NCI-H1105 (cell line): ENCODE data around the gene FLACC1.
"Not testable (repeated sequence)": the region's sequence is repeated elsewhere in the genome, so short reads cannot be mapped to it uniquely, and the experiment has no call there.

ENCODE experiments used
- DNase-seq: peaks from one replicate; lab custom pipeline; 2025; lab: John Stamatoyannopoulos, UW

The FLACC1 gene

GRCh38 chr2:201348758-201349157 lies 8.4 kb downstream of the FLACC1 start:
- no peak for DNase-seq

- no peak for DNase-seq
Observed at GRCh38 chr2:201347138-201347537, 10.0 kb downstream of the FLACC1 start.

GRCh38 chr2:201345625-201346213 lies 11.4 kb downstream of the FLACC1 start:
- DNase-seq: no peak

- DNase-seq: no peak
Observed at GRCh38 chr2:201344663-201345366, 12.3 kb downstream of the FLACC1 start.

GRCh38 chr2:201343559-201343958 lies 13.6 kb downstream of the FLACC1 start:
- DNase-seq: no peak

GRCh38 chr2:201342923-201343322 lies 14.2 kb downstream of the FLACC1 start:
- DNase-seq: no peak

- no peak for DNase-seq
Observed at GRCh38 chr2:201329409-201329808, 27.7 kb downstream of the FLACC1 start.

- no peak for DNase-seq
Observed at GRCh38 chr2:201327678-201328077, 29.5 kb downstream of the FLACC1 start.

- DNase-seq: no peak
Observed at GRCh38 chr2:201322772-201323171, 34.4 kb downstream of the FLACC1 start.

- DNase-seq: no peak
Observed at GRCh38 chr2:201320701-201321100, 36.4 kb downstream of the FLACC1 start.

- DNase-seq: no peak
Observed at GRCh38 chr2:201320257-201320656, 36.9 kb downstream of the FLACC1 start.

GRCh38 chr2:201319511-201319910 lies 37.6 kb downstream of the FLACC1 start:
- no peak for DNase-seq

- DNase-seq: no peak
Observed at GRCh38 chr2:201313362-201313761, 43.8 kb downstream of the FLACC1 start.

GRCh38 chr2:201308914-201309313 lies 48.2 kb downstream of the FLACC1 start:
- DNase-seq: no peak

GRCh38 chr2:201307876-201308275 lies 49.3 kb downstream of the FLACC1 start:
- no peak for DNase-seq

GRCh38 chr2:201299929-201300328 lies 57.2 kb downstream of the FLACC1 start:
- DNase-seq: not testable (repeated sequence)

- no peak for DNase-seq
Observed at GRCh38 chr2:201298462-201299052, 58.6 kb downstream of the FLACC1 start.

- DNase-seq: not testable (repeated sequence)
Observed at GRCh38 chr2:201290457-201291148, 66.5 kb downstream of the FLACC1 start.

- no peak for DNase-seq
Observed at GRCh38 chr2:201285499-201285898, 71.6 kb downstream of the FLACC1 start.

GRCh38 chr2:201280191-201281040 lies 76.7 kb downstream of the FLACC1 start:
- DNase-seq: no peak

GRCh38 chr2:201279079-201279478 lies 78.1 kb downstream of the FLACC1 start:
- no peak for DNase-seq

GRCh38 chr2:201276511-201276910 lies 80.6 kb downstream of the FLACC1 start:
- DNase-seq: no peak
